IMR-90 (cell line): ENCODE data around the gene PLAA. TPM values are rescaled to one million over a fixed set of nuclear protein-coding genes. Genes with fewer than 3 reads are reported as not detected.

Source experiments
- ATAC-seq: fragments of 200-7000 bp; cut with Tn5 transposase; 2 replicates; pipeline ENCODE4 v1.9.1; 2020; ENCODE audit warnings: low read depth, mild to moderate bottlenecking, moderate library complexity
- BruUV-seq: library from RNA; stranded (reverse); fragments of 400-500 nt; replicated peaks from 2 replicates; lab custom pipeline; 2021; lab: Mats Ljungman, UMichigan
- CTCF ChIA-PET: fragments of 300-600 bp; formaldehyde crosslinking; extraction: SDS; loops from one replicate; lab custom pipeline; 2021; ENCODE audit warnings: antibody characterized with exemption; lab: Yijun Ruan, JAX
- POLR2A ChIA-PET: fragments of 300-600 bp; sonication (Branson Sonifier 250); formaldehyde crosslinking; loops from one replicate; lab custom pipeline; 2022; ENCODE audit warnings: antibody characterized with exemption; ENCODE audit not compliant: unreplicated experiment; lab: Charles Lee
- DNase-seq: peaks from one replicate; pipeline ENCODE4 v3.0.0; 2013
- H2AFZ ChIP-seq: replicated peaks from 2 replicates; pipeline ENCODE3; 2013; ENCODE audit warnings: low read length, mild to moderate bottlenecking; ENCODE audit not compliant: poor library complexity
- H2AK5ac ChIP-seq: 2 replicates; pipeline ENCODE4 v1.6.1; 2013; ENCODE audit warnings: low read depth, low read length, inconsistent platforms
- H2AK9ac ChIP-seq: replicated peaks from 2 replicates; pipeline ENCODE3; 2013; ENCODE audit warnings: mild to moderate bottlenecking, low read depth, low read length, moderate library complexity; ENCODE audit not compliant: poor library complexity
- H2BK120ac ChIP-seq: 2 replicates; pipeline ENCODE4 v1.6.1; 2013; ENCODE audit warnings: low read depth, low read length, inconsistent platforms
- H2BK15ac ChIP-seq: 3 replicates; pipeline ENCODE4 v1.6.1; 2013; ENCODE audit warnings: low read depth, low read length, inconsistent platforms
- H2BK20ac ChIP-seq: 2 replicates; pipeline ENCODE4 v1.6.1; 2013; ENCODE audit warnings: low read depth, mild to moderate bottlenecking, inconsistent platforms, low read length, moderate library complexity
- H2BK5ac ChIP-seq: 2 replicates; pipeline ENCODE4 v1.6.1; 2013; ENCODE audit warnings: mild to moderate bottlenecking, low read depth, low read length, inconsistent platforms; ENCODE audit not compliant: poor library complexity, severe bottlenecking
- H3K14ac ChIP-seq: replicated peaks from 2 replicates; pipeline ENCODE4 v1.6.1; 2013; ENCODE audit warnings: low read depth, low read length, inconsistent platforms
- H3K18ac ChIP-seq: 2 replicates; pipeline ENCODE4 v1.6.1; 2013; ENCODE audit warnings: low read depth, low read length, control low read depth
- H3K23ac ChIP-seq: 2 replicates; pipeline ENCODE4 v1.6.1; 2013; ENCODE audit warnings: low read depth, low read length, inconsistent platforms
- H3K27ac ChIP-seq: 2 replicates; pipeline ENCODE4 v1.5.1; 2013; ENCODE audit warnings: mild to moderate bottlenecking, control low read depth, low read length; ENCODE audit not compliant: insufficient read depth
- H3K27me3 ChIP-seq: 2 replicates; pipeline ENCODE4 v1.6.1; 2013; ENCODE audit warnings: low read length; ENCODE audit not compliant: control insufficient read depth, insufficient read depth
- H3K36me3 ChIP-seq: 2 replicates; pipeline ENCODE4 v1.6.1; 2013; ENCODE audit warnings: low read length, mixed read lengths; ENCODE audit not compliant: control insufficient read depth, insufficient read depth
- H3K4ac ChIP-seq: 2 replicates; pipeline ENCODE4 v1.6.1; 2013; ENCODE audit warnings: low read depth, low read length, inconsistent platforms
- H3K4me1 ChIP-seq: 2 replicates; pipeline ENCODE4 v1.6.1; 2013; ENCODE audit warnings: low read length, mixed read lengths; ENCODE audit not compliant: control insufficient read depth, insufficient read depth
- H3K4me2 ChIP-seq: 2 replicates; pipeline ENCODE4 v1.6.1; 2013; ENCODE audit warnings: low read depth, mild to moderate bottlenecking, control low read depth, low read length, moderate library complexity
- H3K4me3 ChIP-seq: 2 replicates; pipeline ENCODE4 v1.5.1; 2013; ENCODE audit warnings: low read depth, mild to moderate bottlenecking, control low read depth, low read length, moderate library complexity; ENCODE audit not compliant: insufficient read depth
- H3K56ac ChIP-seq: 2 replicates; pipeline ENCODE4 v1.6.1; 2013; ENCODE audit warnings: low read length, inconsistent platforms; ENCODE audit not compliant: insufficient read depth; ENCODE audit errors: extremely low read depth
- H3K79me1 ChIP-seq, 2 experiments: 2 replicates each; pipeline ENCODE4 v1.6.1; 2013; ENCODE audit warnings: low read length in 2 of 2, inconsistent platforms in 1 of 2, low read depth in 1 of 2
- H3K9ac ChIP-seq: 2 replicates; pipeline ENCODE4 v1.6.1; 2013; ENCODE audit warnings: low read depth, low read length, control low read depth
- H3K9me1 ChIP-seq: 2 replicates; pipeline ENCODE4 v1.6.1; 2013; ENCODE audit warnings: low read length, inconsistent platforms; ENCODE audit not compliant: insufficient read depth
- H3K9me3 ChIP-seq: 2 replicates; pipeline ENCODE4 v1.6.1; 2013; ENCODE audit warnings: low read length; ENCODE audit not compliant: control insufficient read depth, insufficient read depth
- H4K20me1 ChIP-seq: 2 replicates; pipeline ENCODE4 v1.6.1; 2013; ENCODE audit warnings: low read length, inconsistent platforms; ENCODE audit not compliant: insufficient read depth
- H4K5ac ChIP-seq: 2 replicates; pipeline ENCODE4 v1.6.1; 2013; ENCODE audit warnings: mild to moderate bottlenecking, low read depth, low read length, control low read depth
- H4K8ac ChIP-seq, 2 experiments: 2 replicates each; pipeline ENCODE4 v1.6.1; 2013; ENCODE audit warnings: low read depth in 2 of 2, low read length in 2 of 2, control low read depth in 1 of 2, inconsistent platforms in 1 of 2
- H4K91ac ChIP-seq: 2 replicates; pipeline ENCODE4 v1.6.1; 2013; ENCODE audit warnings: low read depth, low read length, inconsistent platforms; ENCODE audit not compliant: insufficient read depth
- BHLHE40 ChIP-seq: fragments of 150-350 bp; IDR thresholded peaks from 2 replicates; pipeline ENCODE4 v1.6.1; 2016; ENCODE audit warnings: mild to moderate bottlenecking, low read depth, low read length
- MXI1 ChIP-seq: IDR thresholded peaks from 2 replicates; pipeline ENCODE4 v1.6.1; 2012; ENCODE audit warnings: low read depth, mild to moderate bottlenecking, low read length, moderate library complexity, borderline replicate concordance
- POLR2A ChIP-seq: IDR thresholded peaks from 2 replicates; pipeline ENCODE4 v1.6.1; 2012; ENCODE audit warnings: mild to moderate bottlenecking, low read depth, low read length
- RCOR1 ChIP-seq: IDR thresholded peaks from 2 replicates; pipeline ENCODE4 v1.6.1; 2012; ENCODE audit warnings: mild to moderate bottlenecking, low read length, improper control_type of control experiment; ENCODE audit not compliant: insufficient replicate concordance
- SMC3 ChIP-seq: fragments of 150-350 bp; IDR thresholded peaks from 2 replicates; pipeline ENCODE4 v1.6.1; 2016; ENCODE audit warnings: low read depth, mild to moderate bottlenecking, antibody characterized with exemption, low read length, moderate library complexity
- WGBS, 2 experiments: methylation state at CpG; one replicate each; pipeline versions ENCODE4 v1.1.5 to v1.1.7; 2013; ENCODE audit warnings: missing lambda C conversion rate in 2 of 2; ENCODE audit not compliant: insufficient read length in 1 of 2; ENCODE audit errors: extremely low coverage in 2 of 2; 5-methylcytosine and 5-hydroxymethylcytosine counted together
- dilution Hi-C: fragments of 300-500 bp; cut with HindIII; formaldehyde crosslinking; loops from one replicate; pipeline ENCODE4 v1.14.3; 2018; ENCODE audit warnings: low sequenced_read_pairs; ENCODE audit not compliant: unreplicated experiment
- in situ Hi-C: fragments of 300-500 bp; cut with MboI; formaldehyde crosslinking; loops from 3 replicates; pipeline ENCODE4 v1.14.3; 2019; ENCODE audit warnings: low sequenced_read_pairs, inconsistent platforms, mixed read lengths
- intact Hi-C: fragments of 100-400 bp; cut with micrococcal nuclease; formaldehyde crosslinking; loops from 2 replicates; pipeline ENCODE4 v1.10.0; 2022
- polyA plus RNA-seq, 3 experiments: library from polyadenylated mRNA; depleted of rRNA; stranded (reverse); fragments of >200 nt; gene quantifications; 2 replicates each; pipeline ENCODE4 v1.2.3, GENCODE V29; 2012; ENCODE audit warnings: low replicate concordance in 1 of 3
- total RNA-seq: library from RNA; depleted of rRNA; stranded (reverse); fragments of >200 nt; gene quantifications from 2 replicates; pipeline ENCODE4 v1.2.3, GENCODE V29; 2012
- TF ChIP-seq, protein P1 (sequence below): fragments of 150-350 bp; IDR thresholded peaks from 2 replicates; pipeline ENCODE4 v1.6.1; 2016; ENCODE audit warnings: low read depth, mild to moderate bottlenecking, low read length, moderate library complexity, borderline replicate concordance
- TF ChIP-seq, protein P2 (sequence below): conservative IDR thresholded peaks from 2 replicates; pipeline ENCODE4 v1.5.1; 2012; ENCODE audit warnings: mild to moderate bottlenecking, low read depth, low read length, improper control_type of control experiment

Gene PLAA
- total and polyA plus RNA-seq, 2 of the 4 experiments (the other 2 are of a cell fraction), result 18.2 to 24.4 TPM

DNA sequence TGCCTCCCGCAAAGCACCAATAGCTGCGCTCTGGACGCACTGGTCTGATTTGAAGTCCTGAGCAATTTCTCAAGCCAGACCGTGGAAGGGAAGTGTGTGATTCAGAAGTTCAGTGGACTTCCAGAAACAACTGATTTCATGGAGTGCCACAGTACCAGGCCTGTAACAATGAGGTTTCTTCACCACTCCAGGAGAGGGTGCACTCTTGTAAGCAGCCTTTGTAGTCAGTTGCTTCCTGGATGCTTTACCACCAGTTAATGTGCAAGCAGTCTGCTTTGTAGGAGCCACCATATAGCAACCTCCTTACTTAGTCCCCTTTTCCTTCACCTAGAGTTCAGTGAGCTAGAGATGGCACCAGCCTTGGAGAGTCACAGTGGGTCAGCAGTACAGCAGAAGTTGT, 66.8 kb downstream of the PLAA start:
- H3K4ac ChIP-seq, result no peak overlapping the region
- no peak overlapping the region for H4K5ac ChIP-seq
- no peaks in the 10 kb centered on the region for H3K9me1 ChIP-seq
- H3K56ac ChIP-seq, result no peak overlapping the region
- H3K23ac ChIP-seq, result no peak overlapping the region
- H3K27ac ChIP-seq, result no peak overlapping the region
- H3K4me2 ChIP-seq, result no peak overlapping the region
- H2AFZ ChIP-seq, result no peak overlapping the region
- no peak overlapping the region for H2AK5ac ChIP-seq
- dilution Hi-C loops, result no loop called here
- H2BK120ac ChIP-seq, result no peak overlapping the region
- H3K4me1 ChIP-seq, result no peaks in the 10 kb centered on the region
- ATAC-seq, result no peak
- H2AK9ac ChIP-seq, result no peak overlapping the region
- peaks cover 2% of the 10 kb centered on the region; the same call in 1 of the 2 replicates for H3K9me3 ChIP-seq
- in situ Hi-C loops, result no loop called here
- H3K36me3 ChIP-seq, result peaks cover 17% of the 10 kb centered on the region
- no TSS peak for BruUV-seq
- H2BK5ac ChIP-seq, result no peak overlapping the region
- POLR2A ChIA-PET, result no interaction called here
- no peak overlapping the region for H2BK20ac ChIP-seq
- DNase-seq, result no peak
- no peak overlapping the region for H3K14ac ChIP-seq
- no peak overlapping the region for H4K91ac ChIP-seq
- H3K79me1 ChIP-seq, result no peaks in the 10 kb centered on the region; a peak in 1 of 4 replicates
- CTCF ChIA-PET, result no interaction called here
- 91% methylated on average over 1 of the region's 4 CpGs; no CpG with 5 or more reads in 1 of the 2 experiments for WGBS, 2 experiments
- intact Hi-C loops, result no loop called here
- no peak overlapping the region for H2BK15ac ChIP-seq
- no peak overlapping the region for H4K8ac ChIP-seq
- no peak overlapping the region for H3K18ac ChIP-seq
- no peak overlapping the region for H3K4me3 ChIP-seq
- H3K9ac ChIP-seq, result no peak overlapping the region
- H3K27me3 ChIP-seq, result no peaks in the 10 kb centered on the region
- no peaks in the 10 kb centered on the region for H4K20me1 ChIP-seq
- TF ChIP-seq RCOR1 (no peak), BHLHE40 (no peak), SMC3 (no peak), MXI1 (no peak), POLR2A (no peak)
- TF ChIP-seq, protein P1, sequence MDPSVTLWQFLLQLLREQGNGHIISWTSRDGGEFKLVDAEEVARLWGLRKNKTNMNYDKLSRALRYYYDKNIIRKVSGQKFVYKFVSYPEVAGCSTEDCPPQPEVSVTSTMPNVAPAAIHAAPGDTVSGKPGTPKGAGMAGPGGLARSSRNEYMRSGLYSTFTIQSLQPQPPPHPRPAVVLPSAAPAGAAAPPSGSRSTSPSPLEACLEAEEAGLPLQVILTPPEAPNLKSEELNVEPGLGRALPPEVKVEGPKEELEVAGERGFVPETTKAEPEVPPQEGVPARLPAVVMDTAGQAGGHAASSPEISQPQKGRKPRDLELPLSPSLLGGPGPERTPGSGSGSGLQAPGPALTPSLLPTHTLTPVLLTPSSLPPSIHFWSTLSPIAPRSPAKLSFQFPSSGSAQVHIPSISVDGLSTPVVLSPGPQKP, result no peak
- TF ChIP-seq, protein P2, sequence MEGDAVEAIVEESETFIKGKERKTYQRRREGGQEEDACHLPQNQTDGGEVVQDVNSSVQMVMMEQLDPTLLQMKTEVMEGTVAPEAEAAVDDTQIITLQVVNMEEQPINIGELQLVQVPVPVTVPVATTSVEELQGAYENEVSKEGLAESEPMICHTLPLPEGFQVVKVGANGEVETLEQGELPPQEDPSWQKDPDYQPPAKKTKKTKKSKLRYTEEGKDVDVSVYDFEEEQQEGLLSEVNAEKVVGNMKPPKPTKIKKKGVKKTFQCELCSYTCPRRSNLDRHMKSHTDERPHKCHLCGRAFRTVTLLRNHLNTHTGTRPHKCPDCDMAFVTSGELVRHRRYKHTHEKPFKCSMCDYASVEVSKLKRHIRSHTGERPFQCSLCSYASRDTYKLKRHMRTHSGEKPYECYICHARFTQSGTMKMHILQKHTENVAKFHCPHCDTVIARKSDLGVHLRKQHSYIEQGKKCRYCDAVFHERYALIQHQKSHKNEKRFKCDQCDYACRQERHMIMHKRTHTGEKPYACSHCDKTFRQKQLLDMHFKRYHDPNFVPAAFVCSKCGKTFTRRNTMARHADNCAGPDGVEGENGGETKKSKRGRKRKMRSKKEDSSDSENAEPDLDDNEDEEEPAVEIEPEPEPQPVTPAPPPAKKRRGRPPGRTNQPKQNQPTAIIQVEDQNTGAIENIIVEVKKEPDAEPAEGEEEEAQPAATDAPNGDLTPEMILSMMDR, result no peak
